Inferior parietal cortex (tissue), 1 donor: Measurements from ENCODE around the gene AUTS2.

Source experiments
- DNase-seq: peaks from one replicate; pipeline ENCODE4 v3.0.0-alpha.2; 2016; ENCODE audit errors: extremely low spot score

AUTS2 gene

DNA sequence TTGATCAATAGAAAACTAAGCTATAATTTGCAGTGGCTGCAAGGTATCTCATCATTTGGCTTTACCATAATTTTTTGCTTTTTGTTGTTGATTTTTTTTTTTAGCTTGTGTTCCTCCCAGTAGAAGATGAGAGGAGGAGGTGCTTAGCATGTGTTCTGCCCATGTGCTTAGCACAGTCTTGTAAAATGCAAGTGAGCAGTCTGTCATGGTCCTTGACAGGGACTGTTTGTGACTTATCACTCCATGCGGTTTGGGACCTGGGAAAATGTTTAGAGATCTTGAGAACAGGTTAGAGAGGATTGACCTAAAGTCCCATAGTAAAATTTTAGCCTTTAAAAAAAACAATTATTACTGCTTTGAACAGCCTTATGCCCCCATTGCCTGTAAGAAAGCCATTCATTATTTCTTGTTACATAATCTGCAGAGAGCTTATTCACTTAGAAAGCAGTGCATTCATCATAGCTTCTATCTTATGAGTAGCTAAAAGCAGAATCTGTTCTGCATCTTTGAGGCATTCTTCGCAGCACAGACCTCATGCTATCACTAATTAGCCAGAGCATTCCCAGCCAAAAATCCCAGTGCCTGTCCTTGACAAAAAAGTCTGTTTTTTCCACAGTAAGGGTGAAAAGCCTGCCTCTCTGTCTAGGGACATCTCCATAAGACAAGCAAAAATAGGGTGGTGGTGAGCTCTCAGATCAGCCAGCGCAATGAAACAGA is 784.9 kb downstream of the AUTS2 start:
- DNase-seq, result peak; percentile 41

DNA sequence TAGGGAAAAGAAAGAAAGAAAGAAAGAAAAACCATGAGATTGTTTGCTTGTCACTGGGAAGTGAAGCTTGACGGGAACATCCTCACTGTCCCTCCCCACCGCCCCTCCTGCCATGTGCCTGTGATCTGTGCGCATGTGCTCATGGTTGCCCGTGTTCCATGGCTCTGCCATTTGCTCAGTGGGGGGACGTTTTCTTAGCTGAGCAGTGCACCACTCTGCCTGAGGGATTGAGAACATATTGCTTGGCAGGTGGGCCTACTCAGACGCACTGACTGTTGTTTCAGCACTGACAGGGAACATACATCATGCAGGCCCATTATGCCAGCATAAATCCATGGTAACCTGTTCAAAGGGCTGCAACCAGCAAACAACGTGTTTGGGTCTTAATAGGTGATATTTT is 785.7 kb downstream of the AUTS2 start:
- DNase-seq, result no peak

DNA sequence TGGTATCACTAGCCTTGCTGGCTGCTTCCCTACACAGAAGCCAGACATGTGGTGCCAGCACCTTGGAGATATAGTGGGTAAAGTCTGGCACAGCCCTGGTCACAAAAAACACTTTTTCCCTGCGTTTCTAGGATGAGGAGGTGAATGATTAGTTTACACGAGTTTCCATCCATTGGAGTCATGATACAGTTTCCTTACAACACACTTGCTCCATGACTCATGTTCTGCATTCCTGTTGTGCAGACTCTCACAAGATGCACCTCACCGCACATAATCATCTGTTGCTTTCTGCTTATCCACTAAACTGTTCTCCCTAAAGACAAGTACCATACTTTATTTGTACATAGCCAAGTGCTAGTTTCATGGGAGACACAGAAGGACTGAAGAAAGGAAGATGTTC is 786.6 kb downstream of the AUTS2 start:
- no peak for DNase-seq

DNA sequence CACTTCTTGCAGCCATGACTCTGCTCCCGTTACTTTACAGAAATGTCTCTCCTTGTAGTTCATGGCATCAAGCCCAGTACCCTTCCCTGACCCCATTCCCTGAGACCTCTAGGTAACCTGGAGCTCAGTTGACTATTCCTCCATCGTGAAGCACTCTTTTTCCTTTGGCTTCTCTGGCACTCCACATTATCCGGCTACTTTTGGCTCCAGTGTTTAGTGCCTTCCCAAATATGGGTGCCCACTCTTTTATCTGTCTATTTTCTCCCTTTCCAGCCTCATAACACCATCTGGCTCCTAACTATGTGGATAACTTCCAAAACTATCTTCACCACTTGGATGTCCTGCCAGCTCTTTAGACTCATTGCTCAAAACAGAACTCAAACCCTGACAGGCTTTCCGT is 788.9 kb downstream of the AUTS2 start:
- DNase-seq, result peak; percentile 66

DNA sequence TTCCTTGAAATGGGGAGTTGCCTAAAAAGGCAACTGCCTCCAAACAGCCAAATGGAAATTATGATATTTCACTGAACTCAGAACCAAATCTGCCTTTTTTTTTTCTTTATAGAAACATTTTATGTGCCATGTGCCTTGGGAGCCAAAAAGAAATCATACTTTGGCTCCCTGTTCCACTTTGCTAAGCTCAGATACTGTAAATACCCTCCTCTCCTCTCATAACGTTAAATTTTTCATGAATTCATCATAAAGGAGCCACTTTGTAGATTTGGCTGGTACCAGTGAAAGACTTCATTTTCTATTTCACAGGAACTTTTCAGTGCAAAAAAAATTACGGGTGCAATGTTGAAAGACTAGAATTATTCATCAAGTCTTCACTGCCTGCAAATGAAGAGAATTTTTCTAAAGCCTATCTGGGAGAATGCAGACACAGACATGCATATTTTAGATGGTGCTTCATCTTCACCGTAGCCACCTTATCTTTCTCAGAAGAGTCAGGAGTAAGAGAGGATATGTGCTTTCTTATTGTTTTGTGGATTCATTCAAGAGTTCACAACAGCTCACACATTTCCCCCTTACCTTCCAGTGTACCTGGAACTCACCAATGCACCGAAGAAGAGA is 791.4 kb downstream of the AUTS2 start:
- no peak for DNase-seq

DNA sequence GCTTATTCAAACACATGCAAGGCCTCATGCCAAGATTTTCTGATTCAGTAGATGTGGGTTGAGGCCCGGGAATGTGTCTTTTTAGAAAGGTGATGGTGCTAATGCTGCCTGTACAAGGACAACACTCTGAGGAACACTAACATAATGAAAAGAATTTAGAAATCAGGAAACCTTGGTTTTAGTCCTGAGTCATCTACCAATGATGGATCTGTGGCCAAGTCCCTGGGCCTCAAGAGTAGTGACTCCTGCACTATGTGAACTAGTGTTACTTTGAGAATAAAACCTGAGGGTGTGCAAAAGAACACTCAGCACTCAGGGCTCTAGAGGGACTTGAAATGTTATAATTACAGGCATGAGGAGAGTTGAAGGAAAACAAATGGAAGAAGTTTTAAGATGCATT is 792.0 kb downstream of the AUTS2 start:
- DNase-seq, result no peak

DNA sequence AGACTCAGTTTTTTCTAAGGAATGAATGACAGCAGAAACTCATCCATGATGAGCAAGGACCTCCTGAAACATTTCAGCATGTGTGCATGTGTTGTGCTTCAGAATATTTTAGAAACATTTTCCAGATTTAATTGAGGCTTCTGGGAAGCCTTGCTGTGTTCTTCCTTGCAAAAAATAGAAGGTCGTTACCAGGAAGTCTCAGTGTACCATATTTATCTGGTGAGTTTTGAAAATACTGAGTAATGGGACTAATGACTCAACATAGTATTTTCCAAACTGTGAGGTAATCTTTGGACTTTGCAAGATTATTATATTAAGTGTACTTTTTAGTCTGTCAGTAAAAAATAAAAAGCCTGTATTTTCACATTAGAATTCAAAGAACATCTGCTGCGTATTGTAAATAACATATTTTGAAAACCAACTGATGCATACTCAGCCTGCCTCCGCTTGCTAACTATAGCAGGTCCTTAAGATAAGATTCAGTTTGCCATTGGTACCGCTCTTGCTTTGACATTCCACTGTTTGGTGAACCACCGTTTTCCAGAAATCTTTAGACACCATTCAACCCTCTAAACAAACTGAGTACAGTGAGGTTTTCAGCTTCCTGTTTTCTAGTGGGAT is 794.1 kb downstream of the AUTS2 start:
- DNase-seq, result no peak

DNA sequence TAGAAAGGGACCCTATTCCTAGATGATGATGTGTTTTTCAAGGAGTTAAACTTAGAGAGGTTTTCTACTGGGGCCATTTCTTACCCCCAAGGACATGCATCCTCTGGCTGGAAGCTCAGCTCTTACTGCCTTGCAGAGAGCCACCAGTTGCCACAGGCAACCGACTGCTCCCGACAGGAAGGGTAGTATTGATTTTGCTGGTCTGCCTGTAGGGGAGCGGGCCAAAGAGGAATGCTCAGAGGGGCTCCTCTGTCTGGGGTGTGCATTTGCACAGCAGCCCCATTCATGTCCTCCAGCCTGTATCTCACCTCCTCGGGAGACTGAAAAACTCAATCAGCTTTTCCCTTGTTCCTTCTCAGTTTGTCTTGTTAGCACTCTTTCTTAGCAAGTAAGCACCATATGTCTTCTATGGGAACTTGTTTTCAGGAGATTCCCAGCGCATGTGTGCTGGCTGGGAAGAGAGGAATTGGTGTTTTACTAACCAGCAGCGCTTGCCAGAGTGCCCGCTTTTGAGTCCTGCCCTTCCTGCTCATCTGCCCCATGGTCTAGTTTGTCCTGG is 794.7 kb downstream of the AUTS2 start:
- DNase-seq, result no peak

DNA sequence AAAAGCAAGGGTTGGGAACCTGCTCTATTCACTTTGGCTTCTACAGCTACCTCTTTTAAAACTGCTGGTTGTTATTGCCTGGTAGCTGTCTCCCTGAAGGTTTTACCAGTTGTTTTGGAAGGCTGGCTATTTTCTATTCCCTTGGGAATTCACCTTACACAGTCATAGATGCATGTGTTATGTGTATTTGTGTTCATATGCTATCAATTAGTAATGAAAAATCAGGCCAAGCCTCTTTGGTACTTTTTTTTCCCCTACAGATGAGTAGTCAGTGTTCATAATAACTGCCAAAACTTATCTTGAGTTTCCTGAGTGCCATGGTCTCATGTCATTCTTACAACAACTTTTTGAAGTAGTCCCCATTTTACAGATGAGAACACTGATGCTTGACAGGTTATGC is 795.7 kb downstream of the AUTS2 start:
- DNase-seq, result no peak

DNA sequence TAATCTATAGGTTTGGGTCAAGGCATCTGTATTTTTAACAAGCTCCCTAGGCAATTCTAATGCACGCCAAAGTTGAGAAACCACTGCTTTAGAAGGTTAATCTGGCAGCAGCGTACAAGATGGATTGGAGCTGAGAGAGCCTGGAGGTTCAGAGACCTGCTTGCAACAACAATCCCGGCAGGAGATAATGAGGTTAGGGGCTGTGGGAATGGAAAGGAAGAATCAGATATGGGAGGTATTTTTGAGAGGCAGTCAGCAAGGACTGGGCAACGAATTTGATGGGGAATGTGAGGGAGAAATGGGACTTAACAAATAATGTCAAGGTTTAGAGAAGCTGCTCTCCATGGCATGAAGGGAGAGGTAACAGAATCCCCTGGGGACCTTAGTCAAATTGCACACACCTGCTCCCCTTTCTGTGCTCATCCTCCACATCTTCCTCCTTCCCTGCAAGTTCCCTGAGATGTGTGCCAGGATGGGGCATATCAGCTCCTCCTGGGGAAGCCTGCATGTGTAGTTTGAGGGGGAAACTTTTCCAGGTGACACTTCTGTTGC is 802.6 kb downstream of the AUTS2 start:
- no peak for DNase-seq

DNA sequence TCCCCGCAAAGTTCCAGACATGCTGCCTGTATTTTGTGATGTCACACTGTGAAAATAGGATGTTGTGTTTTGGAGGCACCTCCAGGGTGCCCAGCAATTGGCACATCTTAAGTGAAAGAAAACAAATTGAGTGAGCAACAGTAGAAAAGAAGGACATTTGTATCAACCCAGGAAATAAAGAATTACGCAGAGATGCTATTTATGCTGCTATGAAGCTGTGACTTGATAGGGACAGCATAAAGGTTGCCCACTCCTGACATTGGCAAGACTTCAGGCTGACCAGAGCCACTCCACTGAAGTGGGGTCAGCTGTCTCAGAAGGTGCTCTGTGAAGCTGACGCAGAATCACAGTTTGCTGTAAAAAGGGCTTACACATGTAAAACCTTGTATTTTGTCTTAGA is 803.8 kb downstream of the AUTS2 start:
- no peak for DNase-seq

DNA sequence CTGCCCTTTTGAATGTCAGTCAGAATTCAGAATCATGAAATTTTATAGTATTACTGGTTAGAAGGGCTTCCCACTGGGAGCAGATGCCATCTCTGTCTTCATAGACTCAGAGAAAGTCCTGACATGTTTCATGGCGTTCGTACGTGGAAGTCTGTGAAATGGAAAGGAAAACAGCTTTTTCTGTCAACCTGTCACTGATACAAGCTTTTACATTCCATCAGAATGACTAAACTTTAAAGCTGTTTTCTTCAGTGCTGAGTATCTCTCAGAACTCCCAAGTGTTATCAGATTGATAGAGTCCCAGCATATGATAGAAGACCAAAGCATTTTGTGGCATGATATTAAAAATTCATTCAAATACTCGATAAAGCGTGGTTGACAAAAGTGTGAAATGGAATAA is 807.0 kb downstream of the AUTS2 start:
- no peak for DNase-seq

DNA sequence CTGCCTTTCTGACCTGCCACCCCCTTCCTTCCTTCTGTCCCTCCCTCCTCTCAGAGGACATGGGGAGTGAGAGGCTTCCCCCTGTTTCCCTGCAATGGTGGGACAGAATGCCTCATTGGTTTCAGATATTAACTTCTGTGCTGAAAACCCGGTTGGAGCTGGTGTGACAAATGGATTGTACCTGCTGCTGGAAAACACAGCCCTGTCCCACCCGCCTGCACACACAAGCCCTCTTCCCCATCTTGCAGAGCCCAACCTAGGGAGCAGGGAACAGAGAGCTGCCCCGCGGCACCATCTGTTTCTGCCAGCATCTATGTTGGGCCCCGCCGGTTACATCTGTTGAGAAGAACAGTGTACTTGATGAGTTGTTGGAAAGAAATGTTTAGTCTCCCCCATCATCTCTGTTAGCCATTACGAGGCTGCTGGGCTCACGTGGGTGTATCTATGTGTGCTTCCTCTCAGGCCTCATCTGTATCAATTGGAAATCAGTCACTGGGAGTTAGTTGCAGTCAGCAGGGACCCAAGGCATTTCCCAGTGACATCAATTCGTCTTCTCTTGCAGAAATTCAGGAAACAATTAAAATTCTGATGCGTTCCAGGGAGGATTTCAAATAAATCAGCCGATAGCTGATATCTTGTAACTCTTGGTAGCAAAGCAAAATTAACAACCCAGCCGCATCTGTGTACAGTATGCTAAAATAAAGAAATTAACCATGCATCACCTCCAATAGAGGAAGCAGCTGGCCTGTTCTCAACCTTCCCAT is 808.1 kb downstream of the AUTS2 start:
- no peak for DNase-seq

DNA sequence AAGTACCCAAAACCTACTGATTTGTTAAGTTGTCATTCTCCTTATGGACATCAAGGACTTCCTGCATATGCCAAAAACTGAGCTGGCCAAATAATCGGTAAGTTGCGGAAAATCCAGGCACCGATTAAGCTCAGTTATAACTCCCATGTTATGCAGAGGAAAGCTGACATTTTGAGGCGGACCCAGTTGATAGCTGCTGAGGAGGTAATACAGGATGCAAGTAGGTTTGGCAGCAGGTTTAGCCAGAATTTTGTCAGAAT is 808.6 kb downstream of the AUTS2 start:
- no peak for DNase-seq

DNA sequence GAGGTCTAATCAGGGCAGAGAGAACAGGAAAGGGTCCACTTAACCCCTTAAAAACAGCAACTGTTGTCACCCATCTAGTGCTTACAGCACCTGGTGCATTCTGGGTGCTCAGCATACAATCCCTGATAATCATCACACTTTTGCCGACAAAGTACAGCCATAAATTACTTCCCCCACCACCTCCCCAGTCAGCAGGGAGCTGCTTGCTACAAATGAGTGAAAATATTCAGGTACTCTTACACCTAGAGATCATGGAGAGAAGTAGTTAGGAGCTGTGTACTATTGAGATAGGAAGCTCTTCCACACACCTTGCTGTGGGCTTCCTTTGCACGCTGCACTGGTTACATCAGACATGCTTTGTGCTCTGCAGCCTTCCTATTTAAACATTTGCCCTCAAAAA is 810.2 kb downstream of the AUTS2 start:
- no peak for DNase-seq

DNA sequence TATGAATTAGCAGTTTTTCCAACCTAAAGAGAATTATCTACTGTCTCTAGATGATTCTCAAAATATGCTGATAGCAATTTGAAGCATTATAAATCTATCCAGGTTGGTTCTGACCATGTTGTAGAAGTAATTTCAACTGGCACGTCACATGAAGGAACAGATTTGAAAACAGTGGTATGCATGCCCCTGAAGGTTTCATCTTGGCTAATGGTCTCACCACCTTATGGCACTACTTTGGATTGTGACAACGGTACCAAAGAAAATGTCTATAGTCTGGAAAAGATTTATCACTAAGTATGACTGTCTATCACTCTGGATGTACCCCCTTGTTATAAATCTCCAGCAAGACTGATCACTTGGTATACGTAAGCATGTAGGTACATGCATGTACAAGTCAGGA is 810.6 kb downstream of the AUTS2 start:
- no peak for DNase-seq

DNA sequence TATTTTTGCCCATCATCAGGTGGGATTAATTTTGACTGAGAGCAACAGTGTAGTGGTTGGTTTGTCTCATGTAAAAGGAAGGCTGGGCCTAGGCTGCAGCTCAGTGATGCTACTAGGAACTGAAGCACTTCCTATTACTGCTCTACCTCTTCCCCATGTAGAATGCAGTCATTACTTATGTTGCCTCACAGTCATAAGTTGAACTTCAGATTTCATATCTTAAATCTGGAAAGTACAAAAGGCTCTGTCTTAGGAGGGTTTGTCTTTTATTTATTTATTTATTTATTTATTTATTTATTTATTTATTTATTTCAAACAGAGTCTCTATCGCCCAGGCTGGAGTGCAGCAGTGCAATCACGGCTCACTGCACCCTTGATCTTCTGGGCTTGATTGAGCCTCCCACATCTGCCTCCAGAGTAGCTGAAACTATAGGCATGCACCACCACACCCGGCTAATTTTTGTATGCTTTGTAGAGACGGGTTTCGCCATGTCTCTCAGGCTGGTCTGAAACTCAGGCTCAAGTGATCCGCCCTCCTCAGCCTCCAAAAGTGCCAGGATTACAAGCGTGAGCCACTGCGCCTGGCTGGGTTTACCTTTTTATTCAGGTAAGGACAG is 812.0 kb downstream of the AUTS2 start:
- no peak for DNase-seq

DNA sequence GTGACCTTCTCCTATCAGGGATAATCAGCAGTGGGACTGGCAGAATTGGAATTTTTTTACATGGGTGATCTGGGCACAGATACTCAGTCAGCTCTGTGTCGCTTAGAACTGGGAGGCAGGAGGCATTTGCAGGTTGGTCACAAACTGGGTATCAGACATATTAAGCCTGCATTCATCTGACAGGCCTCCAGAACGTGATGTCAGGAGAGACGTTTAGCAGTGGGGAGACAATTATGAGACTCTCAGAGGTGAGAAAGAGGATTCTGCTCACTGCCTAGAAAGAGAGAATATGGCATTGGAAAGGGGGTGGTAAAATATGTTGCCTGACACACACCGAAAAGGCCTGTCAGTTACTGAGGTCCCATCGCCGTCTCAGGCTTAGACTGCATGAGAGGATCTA is 816.1 kb downstream of the AUTS2 start:
- no peak for DNase-seq

DNA sequence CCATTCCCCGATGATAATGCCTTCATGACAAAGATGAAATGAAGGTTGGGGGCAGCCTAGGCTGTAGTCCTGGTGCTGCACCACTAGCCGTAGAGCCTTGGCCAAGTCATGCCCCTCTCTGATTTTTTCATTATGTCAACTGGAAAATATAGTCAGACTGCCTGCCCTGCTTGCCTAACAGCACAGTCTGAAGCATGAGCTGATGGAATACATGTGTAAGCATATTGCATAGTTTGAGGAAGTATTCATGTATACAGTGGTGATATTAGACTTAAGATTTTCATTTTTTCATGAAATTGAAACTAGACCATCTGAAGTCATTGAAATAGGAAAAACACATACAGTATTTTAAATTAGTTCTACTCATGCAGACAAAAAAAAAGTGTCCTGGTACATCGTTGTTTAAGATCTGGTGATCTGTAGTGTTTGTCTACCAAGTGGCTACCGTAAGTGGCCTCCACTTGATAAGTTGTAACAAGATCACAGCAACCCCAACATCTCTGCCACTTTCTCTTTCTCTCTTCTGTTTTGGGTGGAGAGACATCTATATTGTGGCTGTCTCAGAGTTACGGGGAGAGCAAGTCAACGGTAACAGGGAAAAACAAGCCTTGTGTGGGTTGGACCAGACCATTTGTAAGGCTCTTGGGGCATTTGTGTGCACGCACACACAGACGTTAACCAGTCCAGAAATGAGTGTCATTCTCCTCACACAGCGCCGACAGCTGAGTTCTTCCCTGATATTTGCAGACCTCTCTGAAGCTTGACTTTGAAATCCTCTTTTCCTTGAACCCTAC is 817.1 kb downstream of the AUTS2 start:
- DNase-seq, result no peak

DNA sequence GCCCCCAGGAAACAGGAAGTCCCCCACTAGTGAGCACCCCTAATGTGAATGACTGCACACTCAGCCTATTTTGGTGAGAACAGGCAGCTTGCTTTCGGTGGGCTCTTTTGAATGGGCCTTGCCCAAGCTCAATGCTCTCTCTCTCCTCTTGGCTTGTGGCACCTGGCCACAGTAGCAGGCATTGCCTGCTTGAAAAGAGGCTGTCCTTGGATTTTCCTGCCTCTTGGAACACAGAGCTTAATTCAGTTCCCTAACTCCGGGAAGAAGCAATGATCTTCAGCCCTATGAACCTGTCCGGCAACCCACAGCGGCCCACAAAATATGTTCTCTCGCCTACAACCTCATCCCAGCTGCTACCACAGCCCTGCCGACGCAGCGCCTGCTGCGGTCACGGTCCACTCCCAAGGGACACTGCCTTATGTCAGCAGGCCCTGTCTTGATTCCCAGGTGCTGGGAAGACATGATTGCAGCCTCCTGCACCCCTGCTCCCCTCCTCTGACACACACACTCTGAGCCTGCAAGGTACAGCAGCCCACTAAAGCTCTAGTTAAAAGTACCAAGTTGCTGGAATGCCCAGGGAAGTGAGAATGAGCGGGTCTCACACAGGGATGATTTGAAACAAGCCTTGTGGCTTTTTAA is 818.2 kb downstream of the AUTS2 start:
- DNase-seq, result no peak
